ENCODE data around the gene CCNL1. TPM values are rescaled to one million over a fixed set of nuclear protein-coding genes. Genes with fewer than 3 reads are reported as not detected.
"Not testable (repeated sequence)": the region's sequence is repeated elsewhere in the genome, so short reads cannot be mapped to it uniquely, and the experiment has no call there.

CCNL1 gene
- total and polyA plus RNA-seq, 7 experiments from 2014 or later = 65.4 to 1,170 (median 353) TPM

GRCh38 chr3:157195965-157196364, 36.0 kb upstream of the CCNL1 start:
- no peak overlapping the region for H3K4me3 ChIP-seq (ENCODE audit: low read length)
- no peaks in the 10 kb centered on the region for H3K27me3 ChIP-seq (ENCODE audit: control insufficient read depth in 2 of 2, insufficient read depth in 2 of 2, low read length in 2 of 2)
- ATAC-seq (no peak), DNase-seq (no peak)
- no peak overlapping the region for H3K27ac ChIP-seq (ENCODE audit: low read depth, low read length)
- Mint-ChIP-seq H3K4me3 (no peak overlapping the region), H3K27me3 (peaks cover 0 to 2% (median 0%) of the 10 kb centered on the region in 5 donors), H3K4me1 (peaks cover 0 to 2% (median 0%) of the 10 kb centered on the region in 7 donors), H3K36me3 (peaks cover 4 to 32% (median 18%) of the 10 kb centered on the region in 5 donors), H3K27ac (peak overlapping the region in 1 of 9 donors; percentile 54), H3K9me3 (peaks cover 7 to 82% (median 49%) of the 10 kb centered on the region in 11 donors)
- H3K4me1 ChIP-seq (ENCODE audit: control insufficient read depth in 2 of 2, insufficient read depth in 2 of 2, low read length in 2 of 2) = no peaks in the 10 kb centered on the region
- no peaks in the 10 kb centered on the region for H3K36me3 ChIP-seq (ENCODE audit: control insufficient read depth in 2 of 3, insufficient read depth in 3 of 3, low read length in 3 of 3)
- intact Hi-C loops (cut with micrococcal nuclease) = no loop called here
- H3K9me3 ChIP-seq (ENCODE audit: control insufficient read depth in 2 of 3, low read length in 3 of 3) = peaks cover 0 to 26% (median 0%) of the 10 kb centered on the region in 3 experiments
- CTCF ChIA-PET = no interaction called here
- POLR2A ChIA-PET = interaction anchor here (0.7 kb wide), 1 partner anchor 15 kb away, joined by 3 read pairs; no protein-coding TSS in a partner anchor

GRCh38 chr3:157191149-157191548, 31.2 kb upstream of the CCNL1 start:
- Mint-ChIP-seq H3K36me3 (peaks cover 21 to 46% (median 37%) of the 10 kb centered on the region in 5 donors), H3K9me3 (peaks cover 22 to 100% (median 76%) of the 10 kb centered on the region in 11 donors)
- H3K27ac ChIP-seq (ENCODE audit: low read depth, low read length); H3K4me1 ChIP-seq (ENCODE audit: control insufficient read depth in 2 of 2, insufficient read depth in 2 of 2, low read length in 2 of 2); ATAC-seq; H3K4me3 ChIP-seq (ENCODE audit: low read length); CTCF ChIA-PET; H3K27ac Mint-ChIP-seq; H3K27me3 Mint-ChIP-seq; H3K27me3 ChIP-seq (ENCODE audit: control insufficient read depth in 2 of 2, insufficient read depth in 2 of 2, low read length in 2 of 2); POLR2A ChIA-PET; H3K4me1 Mint-ChIP-seq; intact Hi-C loops (cut with micrococcal nuclease); H3K36me3 ChIP-seq (ENCODE audit: control insufficient read depth in 2 of 3, insufficient read depth in 3 of 3, low read length in 3 of 3); H3K4me3 Mint-ChIP-seq; DNase-seq: not testable (repeated sequence)
- peaks cover 5 to 54% (median 5%) of the 10 kb centered on the region in 3 experiments for H3K9me3 ChIP-seq (ENCODE audit: control insufficient read depth in 2 of 3, low read length in 3 of 3)

GRCh38 chr3:157190380-157190872, 30.5 kb upstream of the CCNL1 start:
- Histone ChIP-seq H3K4me1 (ENCODE audit: control insufficient read depth in 2 of 2, insufficient read depth in 2 of 2, low read length in 2 of 2) (no peaks in the 10 kb centered on the region), H3K9me3 (ENCODE audit: control insufficient read depth in 2 of 3, low read length in 3 of 3) (peaks cover 5 to 55% (median 5%) of the 10 kb centered on the region in 3 experiments)
- CTCF ChIA-PET = no interaction called here

GRCh38 chr3:157188391-157188790, 28.4 kb upstream of the CCNL1 start:
- H3K9me3 ChIP-seq (ENCODE audit: control insufficient read depth in 2 of 3, low read length in 3 of 3) = peaks cover 5 to 56% (median 5%) of the 10 kb centered on the region in 3 experiments
- Mint-ChIP-seq H3K4me1 (peaks cover 0 to 18% (median 3%) of the 10 kb centered on the region in 7 donors), H3K9me3 (peaks cover 33 to 100% (median 75%) of the 10 kb centered on the region in 11 donors), H3K4me3 (no peak overlapping the region), H3K36me3 (peaks cover 29 to 70% (median 56%) of the 10 kb centered on the region in 5 donors), H3K27ac (no peak overlapping the region), H3K27me3 (peaks cover 0 to 4% (median 0%) of the 10 kb centered on the region in 5 donors)
- DNase-seq (no peak), ATAC-seq (no peak)
- H3K4me1 ChIP-seq (ENCODE audit: control insufficient read depth in 2 of 2, insufficient read depth in 2 of 2, low read length in 2 of 2) = no peaks in the 10 kb centered on the region
- no peak overlapping the region for H3K27ac ChIP-seq (ENCODE audit: low read depth, low read length)
- H3K36me3 ChIP-seq (ENCODE audit: control insufficient read depth in 2 of 3, insufficient read depth in 3 of 3, low read length in 3 of 3) = peaks cover 0 to 34% (median 4%) of the 10 kb centered on the region in 3 experiments
- ChIA-PET POLR2A (no interaction called here), CTCF (no interaction called here)
- H3K4me3 ChIP-seq (ENCODE audit: low read length) = no peak overlapping the region
- intact Hi-C loops (cut with micrococcal nuclease) = no loop called here
- H3K27me3 ChIP-seq (ENCODE audit: control insufficient read depth in 2 of 2, insufficient read depth in 2 of 2, low read length in 2 of 2) = no peaks in the 10 kb centered on the region

More at GRCh38 chr3:157190380-157190872, 30.5 kb upstream of the CCNL1 start:
- peaks cover 28 to 100% (median 76%) of the 10 kb centered on the region in 11 donors for H3K9me3 Mint-ChIP-seq
- no peak for ATAC-seq
- H3K36me3 Mint-ChIP-seq = peaks cover 21 to 53% (median 41%) of the 10 kb centered on the region in 5 donors
- intact Hi-C loops (cut with micrococcal nuclease) = no loop called here
- no peak overlapping the region for H3K27ac Mint-ChIP-seq
- Histone ChIP-seq H3K27ac (ENCODE audit: low read depth, low read length) (no peak overlapping the region), H3K36me3 (ENCODE audit: control insufficient read depth in 2 of 3, insufficient read depth in 3 of 3, low read length in 3 of 3) (peaks cover 0 to 16% (median 0%) of the 10 kb centered on the region in 3 experiments), H3K4me3 (ENCODE audit: low read length) (no peak overlapping the region), H3K27me3 (ENCODE audit: control insufficient read depth in 2 of 2, insufficient read depth in 2 of 2, low read length in 2 of 2) (no peaks in the 10 kb centered on the region)
- peaks cover 0 to 4% (median 0%) of the 10 kb centered on the region in 5 donors for H3K27me3 Mint-ChIP-seq
- H3K4me3 Mint-ChIP-seq = no peak overlapping the region
- H3K4me1 Mint-ChIP-seq = peaks cover 0 to 4% (median 0%) of the 10 kb centered on the region in 7 donors
- DNase-seq = no peak
- POLR2A ChIA-PET = no interaction called here

- Histone ChIP-seq H3K27me3 (ENCODE audit: control insufficient read depth in 2 of 2, insufficient read depth in 2 of 2, low read length in 2 of 2) (no peaks in the 10 kb centered on the region), H3K4me3 (ENCODE audit: low read length) (no peak overlapping the region), H3K27ac (ENCODE audit: low read depth, low read length) (no peak overlapping the region), H3K9me3 (ENCODE audit: control insufficient read depth in 2 of 3, low read length in 3 of 3) (peaks cover 0 to 29% (median 0%) of the 10 kb centered on the region in 3 experiments), H3K4me1 (ENCODE audit: control insufficient read depth in 2 of 2, insufficient read depth in 2 of 2, low read length in 2 of 2) (no peaks in the 10 kb centered on the region), H3K36me3 (ENCODE audit: control insufficient read depth in 2 of 3, insufficient read depth in 3 of 3, low read length in 3 of 3) (peaks cover 0 to 34% (median 5%) of the 10 kb centered on the region in 3 experiments)
- ChIA-PET POLR2A (interaction anchor here (0.5 kb wide), 1 partner anchor 51 kb away, joined by 8 read pairs; no protein-coding TSS in a partner anchor), CTCF (no interaction called here)
- Mint-ChIP-seq H3K9me3 (peaks cover 23 to 76% (median 40%) of the 10 kb centered on the region in 11 donors), H3K27ac (peak overlapping the region in 1 of 9 donors; percentile 37), H3K4me3 (no peak overlapping the region), H3K27me3 (no peaks in the 10 kb centered on the region), H3K4me1 (peaks cover 0 to 31% (median 15%) of the 10 kb centered on the region in 7 donors), H3K36me3 (peaks cover 29 to 78% (median 75%) of the 10 kb centered on the region in 5 donors)
- DNase-seq = no peak
- ATAC-seq = no peak
- intact Hi-C loops (cut with micrococcal nuclease) = no loop called here
Observed at GRCh38 chr3:157182879-157183278, 22.9 kb upstream of the CCNL1 start.

GRCh38 chr3:157180262-157180661, 20.3 kb upstream of the CCNL1 start:
- CTCF ChIA-PET = no interaction called here

More at GRCh38 chr3:157180262-157180661, 20.3 kb upstream of the CCNL1 start:
- ATAC-seq (no peak), DNase-seq (no peak)
- Histone ChIP-seq H3K36me3 (ENCODE audit: control insufficient read depth in 2 of 3, insufficient read depth in 3 of 3, low read length in 3 of 3) (peaks cover 0 to 16% (median 5%) of the 10 kb centered on the region in 3 experiments), H3K4me1 (ENCODE audit: control insufficient read depth in 2 of 2, insufficient read depth in 2 of 2, low read length in 2 of 2) (peaks cover 13 to 16% of the 10 kb centered on the region in 2 donors), H3K27me3 (ENCODE audit: control insufficient read depth in 2 of 2, insufficient read depth in 2 of 2, low read length in 2 of 2) (no peaks in the 10 kb centered on the region), H3K4me3 (ENCODE audit: low read length) (no peak overlapping the region), H3K9me3 (ENCODE audit: control insufficient read depth in 2 of 3, low read length in 3 of 3) (peaks cover 0 to 8% (median 0%) of the 10 kb centered on the region in 3 experiments), H3K27ac (ENCODE audit: low read depth, low read length) (no peak overlapping the region)
- H3K4me1 Mint-ChIP-seq = peaks cover 9 to 56% (median 40%) of the 10 kb centered on the region in 7 donors
- intact Hi-C loops (cut with micrococcal nuclease) = no loop called here
- H3K27me3 Mint-ChIP-seq = no peaks in the 10 kb centered on the region
- H3K36me3 Mint-ChIP-seq = peaks cover 22 to 61% (median 57%) of the 10 kb centered on the region in 5 donors
- H3K27ac Mint-ChIP-seq = no peak overlapping the region
- POLR2A ChIA-PET = interaction anchor here (1.7 kb wide), 1 partner anchor 20 kb away, joined by 7 read pairs; the partner anchor contains the start of gene CCNL1
- H3K4me3 Mint-ChIP-seq = no peak overlapping the region
- H3K9me3 Mint-ChIP-seq = peaks cover 14 to 54% (median 27%) of the 10 kb centered on the region in 11 donors
